Smooth muscle cell (in vitro differentiated cells): ENCODE data around the gene ALG12. TPM values are rescaled to one million over a fixed set of nuclear protein-coding genes. Genes with fewer than 3 reads are reported as not detected.
A peak's percentile ranks its signal among the peaks of the same experiment; 100 is the strongest.

Experiments
- DNase-seq: peaks from one replicate; lab custom pipeline; 2025; ENCODE audit not compliant: unreplicated experiment; lab: John Stamatoyannopoulos, UW
- H2AFZ ChIP-seq: fragments of 200-600 bp; sonication (generic); 2 replicates; pipeline ENCODE4 v1.6.0; 2016; ENCODE audit warnings: antibody characterized with exemption, low read depth, mild to moderate bottlenecking
- H3F3A ChIP-seq: fragments of 200-600 bp; sonication (generic); 2 replicates; pipeline ENCODE4 v1.6.0; 2017; ENCODE audit warnings: antibody characterized with exemption, low read depth
- H3K27ac ChIP-seq: fragments of 200-600 bp; sonication (generic); 2 replicates; pipeline ENCODE4 v1.5.1; 2016; ENCODE audit warnings: low read depth, mild to moderate bottlenecking
- H3K27me3 ChIP-seq: fragments of 200-600 bp; sonication (generic); 2 replicates; pipeline ENCODE4 v1.6.1; 2016; ENCODE audit warnings: low read depth, mild to moderate bottlenecking
- H3K36me3 ChIP-seq: fragments of 200-600 bp; sonication (generic); 2 replicates; pipeline ENCODE4 v1.5.1; 2016; ENCODE audit warnings: low read depth
- H3K4me1 ChIP-seq: fragments of 200-600 bp; sonication (generic); 2 replicates; pipeline ENCODE4 v1.5.1; 2016; ENCODE audit warnings: low read depth
- H3K4me2 ChIP-seq: fragments of 200-600 bp; sonication (generic); 2 replicates; pipeline ENCODE4 v1.6.0; 2016; ENCODE audit warnings: mild to moderate bottlenecking
- H3K4me3 ChIP-seq: fragments of 200-600 bp; sonication (generic); 2 replicates; pipeline ENCODE4 v1.5.1; 2016; ENCODE audit warnings: mild to moderate bottlenecking
- H3K79me2 ChIP-seq: fragments of 200-600 bp; sonication (generic); 2 replicates; pipeline ENCODE4 v1.6.0; 2016; ENCODE audit warnings: low read depth, mild to moderate bottlenecking
- H3K9ac ChIP-seq: fragments of 200-600 bp; sonication (generic); 2 replicates; pipeline ENCODE4 v1.6.0; 2016; ENCODE audit warnings: low read depth
- H3K9me3 ChIP-seq: fragments of 200-600 bp; sonication (generic); replicated peaks from 2 replicates; pipeline ENCODE4 v1.5.1; 2016; ENCODE audit warnings: low read depth
- H4K20me1 ChIP-seq: fragments of 200-600 bp; sonication (generic); 2 replicates; pipeline ENCODE4 v1.6.0; 2016; ENCODE audit warnings: low read depth
- CTCF ChIP-seq: fragments of 200-600 bp; sonication (generic); IDR thresholded peaks from 2 replicates; pipeline ENCODE4 v1.5.1; 2017; ENCODE audit warnings: borderline replicate concordance, mild to moderate bottlenecking, antibody characterized with exemption; ENCODE audit not compliant: insufficient read depth, poor library complexity, severe bottlenecking
- WGBS: methylation state at CpG from one replicate; pipeline ENCODE4 v1.1.7; 2016; ENCODE audit warnings: low lambda C conversion rate; 5-methylcytosine and 5-hydroxymethylcytosine counted together
- polyA plus RNA-seq: library from polyadenylated mRNA; unstranded; fragments of >200 nt; fragmentation: Nextera tagmentation; extraction: Ambion mirVana; gene quantifications from 2 replicates; pipeline ENCODE4 v1.2.1, GENCODE V29; 2016
- total RNA-seq: library from RNA; depleted of rRNA; stranded (reverse); fragments of >200 nt; gene quantifications from 2 replicates; pipeline ENCODE4 v1.2.3, GENCODE V29; 2014

Gene ALG12
- total and polyA plus RNA-seq, 2 experiments from 2014 or later, result 13.9 to 42.7 TPM

GRCh38 chr22:49929994-49930575 lies 11.8 kb upstream of the ALG12 start:
- no peak overlapping the region for H3K4me2 ChIP-seq
- H3K9ac ChIP-seq, result no peak overlapping the region
- no peaks in the 10 kb centered on the region for H3F3A ChIP-seq
- no peaks in the 10 kb centered on the region for H4K20me1 ChIP-seq
- WGBS, result 74% methylated on average over 21 of the region's 21 CpGs
- H3K79me2 ChIP-seq, result no peaks in the 10 kb centered on the region
- H3K27me3 ChIP-seq, result no peaks in the 10 kb centered on the region
- H3K4me1 ChIP-seq, result no peaks in the 10 kb centered on the region
- no peak overlapping the region for H3K27ac ChIP-seq
- no peak for DNase-seq
- TF ChIP-seq CTCF, result no peak
- H3K4me3 ChIP-seq, result no peak overlapping the region
- H3K36me3 ChIP-seq, result no peaks in the 10 kb centered on the region
- no peaks in the 10 kb centered on the region for H3K9me3 ChIP-seq
- no peak overlapping the region for H2AFZ ChIP-seq

- no peaks in the 10 kb centered on the region for H3K36me3 ChIP-seq
- H4K20me1 ChIP-seq, result no peaks in the 10 kb centered on the region
- no peak for DNase-seq
- H3K9ac ChIP-seq, result no peak overlapping the region
- H3K4me1 ChIP-seq, result no peaks in the 10 kb centered on the region
- no peak overlapping the region for H2AFZ ChIP-seq
- H3K27me3 ChIP-seq, result no peaks in the 10 kb centered on the region
- peak; percentile 84 for TF ChIP-seq CTCF
- no peaks in the 10 kb centered on the region for H3K79me2 ChIP-seq
- H3K4me3 ChIP-seq, result no peak overlapping the region
- H3F3A ChIP-seq, result no peaks in the 10 kb centered on the region
- H3K27ac ChIP-seq, result no peak overlapping the region
- no peaks in the 10 kb centered on the region for H3K9me3 ChIP-seq
- 13% methylated on average over 35 of the region's 75 CpGs for WGBS
- peak overlapping the region; percentile 75 for H3K4me2 ChIP-seq
Measured at GRCh38 chr22:49929211-49929979, 11.2 kb upstream of the ALG12 start.

GRCh38 chr22:49928555-49929210 lies 10.4 kb upstream of the ALG12 start:
- H3K4me3 ChIP-seq, result no peak overlapping the region
- H4K20me1 ChIP-seq, result no peaks in the 10 kb centered on the region
- H3K4me1 ChIP-seq, result no peaks in the 10 kb centered on the region
- H2AFZ ChIP-seq, result no peak overlapping the region
- WGBS, result 78% methylated on average over 29 of the region's 38 CpGs
- no peaks in the 10 kb centered on the region for H3K27me3 ChIP-seq
- DNase-seq, result no peak
- H3K79me2 ChIP-seq, result no peaks in the 10 kb centered on the region
- no peak overlapping the region for H3K9ac ChIP-seq
- no peaks in the 10 kb centered on the region for H3K36me3 ChIP-seq
- H3K9me3 ChIP-seq, result no peaks in the 10 kb centered on the region
- no peaks in the 10 kb centered on the region for H3F3A ChIP-seq
- no peak overlapping the region for H3K4me2 ChIP-seq
- no peak overlapping the region for H3K27ac ChIP-seq
- no peak for TF ChIP-seq CTCF

GRCh38 chr22:49928185-49928495 lies 9.9 kb upstream of the ALG12 start:
- H3K9me3 ChIP-seq, result no peaks in the 10 kb centered on the region
- H3K36me3 ChIP-seq, result no peaks in the 10 kb centered on the region
- TF ChIP-seq CTCF, result no peak
- H3K79me2 ChIP-seq, result no peaks in the 10 kb centered on the region
- H3F3A ChIP-seq, result no peaks in the 10 kb centered on the region
- no peak overlapping the region for H3K4me3 ChIP-seq
- H3K9ac ChIP-seq, result no peak overlapping the region
- no peaks in the 10 kb centered on the region for H4K20me1 ChIP-seq
- no peak for DNase-seq
- no peaks in the 10 kb centered on the region for H3K27me3 ChIP-seq
- H3K4me1 ChIP-seq, result no peaks in the 10 kb centered on the region
- no peak overlapping the region for H2AFZ ChIP-seq
- WGBS, result 92% methylated on average over 8 of the region's 8 CpGs
- no peak overlapping the region for H3K27ac ChIP-seq
- no peak overlapping the region for H3K4me2 ChIP-seq
